Body of pancreas (tissue), 4 donors: ENCODE measurements around the gene MID1.

ENCODE experiments used
- POLR2A ChIP-seq, 3 donors: fragments of 450-650 bp; IDR thresholded peaks; one replicate each; pipeline ENCODE4 v1.6.1; 2016; ENCODE audit warnings: antibody characterized with exemption in 3 of 3, mild to moderate bottlenecking in 2 of 3
- TF ChIP-seq, protein P1 (sequence below), 7 experiments: fragments of 450-650 bp in 4 of 7; fragments of 200-600 bp in 3 of 7; sonication (generic) in 3 of 7; IDR thresholded peaks; one replicate each; pipeline ENCODE4 v1.5.1; 2016 to 2019; ENCODE audit warnings: antibody characterized with exemption in 7 of 7

DNA sequence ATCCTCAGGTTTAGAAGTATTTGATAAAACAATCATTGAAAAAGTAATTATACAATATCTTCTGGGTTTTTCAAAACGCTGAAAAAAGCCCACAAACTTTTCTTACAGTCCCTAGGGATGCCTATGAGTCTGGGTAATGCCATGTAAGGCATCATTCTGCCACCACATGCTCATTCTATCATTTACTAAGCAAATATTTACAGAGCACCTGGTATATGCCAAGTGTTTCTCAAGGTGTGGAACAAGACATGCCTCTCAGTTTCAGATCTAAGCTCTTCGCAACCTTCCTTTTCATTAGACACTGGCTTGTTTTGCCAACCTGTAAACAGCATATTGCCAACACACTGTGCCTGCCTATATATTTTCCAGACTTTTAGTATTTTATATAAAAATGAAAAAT is 17.7 kb downstream of the MID1 start:
- TF ChIP-seq POLR2A (IDR thresholded peaks at IDR 0.05), result no peak
- TF ChIP-seq, protein P1, sequence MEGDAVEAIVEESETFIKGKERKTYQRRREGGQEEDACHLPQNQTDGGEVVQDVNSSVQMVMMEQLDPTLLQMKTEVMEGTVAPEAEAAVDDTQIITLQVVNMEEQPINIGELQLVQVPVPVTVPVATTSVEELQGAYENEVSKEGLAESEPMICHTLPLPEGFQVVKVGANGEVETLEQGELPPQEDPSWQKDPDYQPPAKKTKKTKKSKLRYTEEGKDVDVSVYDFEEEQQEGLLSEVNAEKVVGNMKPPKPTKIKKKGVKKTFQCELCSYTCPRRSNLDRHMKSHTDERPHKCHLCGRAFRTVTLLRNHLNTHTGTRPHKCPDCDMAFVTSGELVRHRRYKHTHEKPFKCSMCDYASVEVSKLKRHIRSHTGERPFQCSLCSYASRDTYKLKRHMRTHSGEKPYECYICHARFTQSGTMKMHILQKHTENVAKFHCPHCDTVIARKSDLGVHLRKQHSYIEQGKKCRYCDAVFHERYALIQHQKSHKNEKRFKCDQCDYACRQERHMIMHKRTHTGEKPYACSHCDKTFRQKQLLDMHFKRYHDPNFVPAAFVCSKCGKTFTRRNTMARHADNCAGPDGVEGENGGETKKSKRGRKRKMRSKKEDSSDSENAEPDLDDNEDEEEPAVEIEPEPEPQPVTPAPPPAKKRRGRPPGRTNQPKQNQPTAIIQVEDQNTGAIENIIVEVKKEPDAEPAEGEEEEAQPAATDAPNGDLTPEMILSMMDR (IDR thresholded peaks at IDR 0.05), result no peak
